HAP-1 (cell line): Measurements from ENCODE around the gene MMP17.

Experiments
- DNase-seq, 2 experiments: peaks; one replicate each; pipeline ENCODE4 v3.0.0-alpha.2; 2016 to 2020; ENCODE audit warnings: low spot score in 2 of 2
- H3K27me3 ChIP-seq: fragments of 250-450 bp; sonication (Bioruptor Pico); 2 replicates; pipeline ENCODE4 v1.5.1; 2020; ENCODE audit warnings: low read depth, mild to moderate bottlenecking, moderate library complexity
- H3K36me3 ChIP-seq: fragments of 250-450 bp; sonication (Bioruptor Pico); replicated peaks from 2 replicates; pipeline ENCODE4 v1.5.1; 2020; ENCODE audit warnings: mild to moderate bottlenecking
- H3K4me1 ChIP-seq: fragments of 250-450 bp; sonication (Bioruptor Pico); 2 replicates; pipeline ENCODE4 v1.5.1; 2020; ENCODE audit warnings: mild to moderate bottlenecking
- H3K4me3 ChIP-seq: fragments of 250-450 bp; sonication (Bioruptor Pico); 2 replicates; pipeline ENCODE4 v1.5.1; 2020; ENCODE audit warnings: mild to moderate bottlenecking, moderate library complexity
- H3K9me3 ChIP-seq: fragments of 250-450 bp; sonication (Bioruptor Pico); 2 replicates; pipeline ENCODE4 v1.5.1; 2020; ENCODE audit warnings: mild to moderate bottlenecking, moderate library complexity
- in situ Hi-C: fragments of 300-500 bp; cut with MboI; formaldehyde crosslinking; loops from 3 replicates; pipeline ENCODE4 v1.14.3; 2020; ENCODE audit warnings: low sequenced_read_pairs, inconsistent platforms, mixed read lengths

Gene MMP17

GRCh38 chr12:131795064-131795463 lies 33.1 kb upstream of the MMP17 start:
- Histone ChIP-seq H3K27me3 (no peaks in the 10 kb centered on the region), H3K36me3 (peaks cover 33% of the 10 kb centered on the region), H3K4me3 (no peak overlapping the region), H3K9me3 (no peaks in the 10 kb centered on the region), H3K4me1 (no peaks in the 10 kb centered on the region)
- in situ Hi-C loops = no loop called here
- DNase-seq = no peak

- in situ Hi-C loops = no loop called here
- Histone ChIP-seq H3K36me3 (peaks cover 26% of the 10 kb centered on the region), H3K4me1 (no peaks in the 10 kb centered on the region)
These were observed 32.3 kb upstream of the MMP17 start for GRCh38 chr12:131795690-131796410.

GRCh38 chr12:131796411-131796736 lies 31.8 kb upstream of the MMP17 start:
- H3K36me3 ChIP-seq = peaks cover 24% of the 10 kb centered on the region
- no peaks in the 10 kb centered on the region for H3K4me1 ChIP-seq
- DNase-seq = no peak
- H3K9me3 ChIP-seq = no peaks in the 10 kb centered on the region
- H3K27me3 ChIP-seq = no peaks in the 10 kb centered on the region
- H3K4me3 ChIP-seq = no peak overlapping the region
- in situ Hi-C loops = no loop called here

More at GRCh38 chr12:131795690-131796410, 32.3 kb upstream of the MMP17 start:
- no peaks in the 10 kb centered on the region for H3K27me3 ChIP-seq
- DNase-seq = no peak
- H3K9me3 ChIP-seq = no peaks in the 10 kb centered on the region
- no peak overlapping the region for H3K4me3 ChIP-seq

- Histone ChIP-seq H3K27me3 (no peaks in the 10 kb centered on the region), H3K36me3 (peaks cover 24% of the 10 kb centered on the region), H3K4me1 (no peaks in the 10 kb centered on the region), H3K4me3 (no peak overlapping the region), H3K9me3 (no peaks in the 10 kb centered on the region)
- in situ Hi-C loops = no loop called here
- DNase-seq = no peak
These were observed 31.2 kb upstream of the MMP17 start for GRCh38 chr12:131796754-131797587.

GRCh38 chr12:131797588-131797934 lies 30.6 kb upstream of the MMP17 start:
- in situ Hi-C loops = no loop called here
- H3K4me1 ChIP-seq = no peaks in the 10 kb centered on the region
- H3K27me3 ChIP-seq = no peaks in the 10 kb centered on the region
- H3K4me3 ChIP-seq = no peak overlapping the region
- H3K36me3 ChIP-seq = peaks cover 24% of the 10 kb centered on the region
- no peak for DNase-seq
- no peaks in the 10 kb centered on the region for H3K9me3 ChIP-seq

- DNase-seq = no peak
- Histone ChIP-seq H3K4me3 (no peak overlapping the region), H3K36me3 (peaks cover 24% of the 10 kb centered on the region), H3K27me3 (no peaks in the 10 kb centered on the region), H3K9me3 (no peaks in the 10 kb centered on the region), H3K4me1 (no peaks in the 10 kb centered on the region)
- in situ Hi-C loops = no loop called here
These were observed 29.0 kb upstream of the MMP17 start for GRCh38 chr12:131799195-131799594.

- in situ Hi-C loops = no loop called here
- Histone ChIP-seq H3K4me1 (no peaks in the 10 kb centered on the region), H3K27me3 (no peaks in the 10 kb centered on the region), H3K9me3 (no peaks in the 10 kb centered on the region), H3K36me3 (peaks cover 21% of the 10 kb centered on the region), H3K4me3 (no peak overlapping the region)
- no peak for DNase-seq
These were observed 28.2 kb upstream of the MMP17 start for GRCh38 chr12:131799828-131800593.

- DNase-seq = no peak
- Histone ChIP-seq H3K4me1 (no peaks in the 10 kb centered on the region), H3K27me3 (no peaks in the 10 kb centered on the region), H3K36me3 (peaks cover 21% of the 10 kb centered on the region), H3K9me3 (no peaks in the 10 kb centered on the region), H3K4me3 (no peak overlapping the region)
- in situ Hi-C loops = no loop called here
These were observed 27.5 kb upstream of the MMP17 start for GRCh38 chr12:131800594-131801135.

GRCh38 chr12:131801254-131801866 lies 26.8 kb upstream of the MMP17 start:
- Histone ChIP-seq H3K36me3 (peaks cover 21% of the 10 kb centered on the region), H3K4me1 (no peaks in the 10 kb centered on the region), H3K27me3 (no peaks in the 10 kb centered on the region), H3K4me3 (no peak overlapping the region), H3K9me3 (no peaks in the 10 kb centered on the region)
- in situ Hi-C loops = no loop called here
- no peak for DNase-seq

GRCh38 chr12:131803961-131804521 lies 24.2 kb upstream of the MMP17 start:
- DNase-seq = no peak
- no peak overlapping the region for H3K4me3 ChIP-seq
- no peaks in the 10 kb centered on the region; the same call in 1 of the 2 replicates for H3K4me1 ChIP-seq
- H3K9me3 ChIP-seq = no peaks in the 10 kb centered on the region
- in situ Hi-C loops = no loop called here
- H3K27me3 ChIP-seq = no peaks in the 10 kb centered on the region
- H3K36me3 ChIP-seq = peaks cover 4% of the 10 kb centered on the region

- no peak for DNase-seq
- no peaks in the 10 kb centered on the region; the same call in 1 of the 2 replicates for H3K4me1 ChIP-seq
- H3K36me3 ChIP-seq = no peaks in the 10 kb centered on the region; the same call in 1 of the 2 replicates
- in situ Hi-C loops = no loop called here
- no peak overlapping the region for H3K4me3 ChIP-seq
- H3K9me3 ChIP-seq = no peaks in the 10 kb centered on the region
- no peaks in the 10 kb centered on the region for H3K27me3 ChIP-seq
These were observed 22.8 kb upstream of the MMP17 start for GRCh38 chr12:131805421-131805820.

- Histone ChIP-seq H3K36me3 (no peaks in the 10 kb centered on the region; the same call in 1 of the 2 replicates), H3K9me3 (no peaks in the 10 kb centered on the region), H3K4me1 (no peaks in the 10 kb centered on the region; the same call in 1 of the 2 replicates), H3K27me3 (no peaks in the 10 kb centered on the region), H3K4me3 (no peak overlapping the region)
- DNase-seq = no peak
- in situ Hi-C loops = no loop called here
These were observed 21.5 kb upstream of the MMP17 start for GRCh38 chr12:131806674-131807073.

- in situ Hi-C loops = no loop called here
- peak in 1 of 2 experiments; percentile 64 for DNase-seq
- Histone ChIP-seq H3K9me3 (no peaks in the 10 kb centered on the region), H3K36me3 (no peaks in the 10 kb centered on the region), H3K4me1 (no peaks in the 10 kb centered on the region; the same call in 1 of the 2 replicates), H3K27me3 (no peaks in the 10 kb centered on the region), H3K4me3 (peak overlapping the region; percentile 14)
These were observed 19.3 kb upstream of the MMP17 start for GRCh38 chr12:131808744-131809371.
